ENCODE results near the gene ACYP1.

Gene ACYP1

DNA sequence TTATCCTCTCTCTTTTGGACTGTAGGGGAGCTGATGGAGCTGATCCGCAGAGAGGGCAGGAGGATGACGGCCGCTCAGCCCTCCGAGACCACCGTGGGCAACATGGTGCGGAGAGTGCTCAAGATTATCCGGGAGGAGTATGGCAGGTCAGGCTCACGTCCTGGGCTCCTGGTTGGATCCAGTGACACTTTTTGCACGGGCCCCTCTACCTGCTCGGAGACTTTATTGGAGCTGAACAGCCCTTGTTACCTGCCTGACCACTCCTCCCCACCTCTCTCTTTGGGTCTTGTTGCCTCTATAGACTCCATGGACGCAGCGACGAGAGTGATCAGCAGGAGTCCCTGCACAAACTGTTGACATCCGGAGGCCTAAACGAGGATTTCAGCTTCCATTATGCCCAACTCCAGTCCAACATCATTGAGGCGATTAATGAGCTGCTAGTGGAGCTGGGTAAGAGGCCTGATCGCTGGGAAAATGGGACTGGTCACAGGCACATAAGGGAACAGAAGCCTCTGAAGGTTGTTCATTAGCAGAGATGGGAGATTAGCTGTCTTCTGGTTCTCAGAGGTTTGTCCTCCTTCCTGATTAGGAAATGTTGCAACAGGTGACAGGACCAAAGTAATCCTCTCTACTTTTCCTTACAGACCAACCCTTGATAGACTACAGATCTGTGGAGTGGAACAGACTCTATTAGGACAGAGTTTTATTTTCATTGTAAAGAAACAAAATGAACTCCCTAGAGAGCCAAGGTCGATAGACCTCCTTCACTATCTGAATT lies 60.4 kb downstream of the ACYP1 start:
- TF ChIP-seq POLR2AphosphoS5 (IDR thresholded peaks at IDR 0.05; ENCODE audit: low read depth, low read length) (peak; percentile 2; the same call in 1 of the 2 replicates), POLR2A (IDR thresholded peaks at IDR 0.05; ENCODE audit: low read depth, low read length) (no peak)
- no peak for DNase-seq (ENCODE audit: insufficient read length)
- no peak for FAIRE-seq
